SK-N-SH (cell line): ENCODE measurements around the gene WFDC9. TPM values are rescaled to one million over a fixed set of nuclear protein-coding genes. Genes with fewer than 3 reads are reported as not detected.

Experiments used
- CTCF ChIA-PET: fragments of 300-600, 350-600 bp; formaldehyde crosslinking; extraction: SDS; loops from one replicate; lab custom pipeline; 2021; lab: Yijun Ruan, JAX
- POLR2A ChIA-PET: fragments of 350-600 bp; sonication (Branson Sonifier 250); formaldehyde crosslinking; extraction: SDS; loops from one replicate; lab custom pipeline; 2020; ENCODE audit warnings: antibody characterized with exemption, inconsistent platforms; lab: Yijun Ruan, JAX
- DNase-seq: peaks from one replicate; pipeline ENCODE4 v3.0.0; 2012
- H2AFZ ChIP-seq: fragments of 200-600 bp; sonication (generic); 2 replicates; pipeline ENCODE4 v1.8.1; 2016; ENCODE audit warnings: antibody characterized with exemption, mild to moderate bottlenecking, low read depth
- H3F3A ChIP-seq: fragments of 200-600 bp; sonication (generic); replicated peaks from 2 replicates; pipeline ENCODE3; 2016; ENCODE audit warnings: antibody characterized with exemption, mild to moderate bottlenecking; ENCODE audit not compliant: insufficient read depth
- H3K27ac ChIP-seq, 2 experiments: fragments of 200-500 bp in 1 of 2; fragments of 200-600 bp in 1 of 2; sonication (Bioruptor generic) in 1 of 2; sonication (generic), shearing (Covaris generic) in 1 of 2; 2 replicates each; pipeline versions ENCODE4 v1.5.1 to v1.6.1; 2014 to 2016; ENCODE audit warnings: low read depth in 2 of 2, inconsistent platforms in 1 of 2, low read length in 1 of 2, mild to moderate bottlenecking in 1 of 2, mixed read lengths in 1 of 2
- H3K27me3 ChIP-seq: fragments of 200-600 bp; sonication (generic), shearing (Covaris generic); 2 replicates; pipeline ENCODE4 v1.6.1; 2016; ENCODE audit warnings: mixed run types; ENCODE audit not compliant: insufficient read depth
- H3K36me3 ChIP-seq, 2 experiments: fragments of 200-500 bp in 1 of 2; fragments of 200-600 bp in 1 of 2; sonication (Bioruptor generic) in 1 of 2; sonication (generic) in 1 of 2; replicated peaks in 1 of 2; 2 replicates each; pipeline versions ENCODE3 to v1.5.1; 2014 to 2016; ENCODE audit warnings: low read length in 1 of 2, mild to moderate bottlenecking in 1 of 2; ENCODE audit not compliant: insufficient read depth in 2 of 2, control insufficient read depth in 1 of 2
- H3K4me1 ChIP-seq, 2 experiments: fragments of 200-500 bp in 1 of 2; fragments of 200-600 bp in 1 of 2; sonication (Bioruptor generic) in 1 of 2; sonication (generic), shearing (Covaris generic) in 1 of 2; 2 replicates each; pipeline versions ENCODE4 v1.5.1 to v1.6.1; 2014 to 2016; ENCODE audit warnings: low read depth in 1 of 2, low read length in 1 of 2, mixed run types in 1 of 2; ENCODE audit not compliant: insufficient read depth in 2 of 2, control insufficient read depth in 1 of 2
- H3K4me2 ChIP-seq: fragments of 200-600 bp; sonication (generic), shearing (Covaris generic); 2 replicates; pipeline ENCODE4 v1.6.1; 2017; ENCODE audit warnings: mixed run types
- H3K4me3 ChIP-seq, 2 experiments: fragments of 200-500 bp in 1 of 2; fragments of 200-600 bp in 1 of 2; sonication (Bioruptor generic) in 1 of 2; sonication (generic), shearing (Covaris generic) in 1 of 2; 2 replicates each; pipeline versions ENCODE4 v1.5.1 to v1.8.1; 2014 to 2016; ENCODE audit warnings: low read depth in 2 of 2, inconsistent platforms in 1 of 2, low read length in 1 of 2, mild to moderate bottlenecking in 1 of 2, mixed read lengths in 1 of 2, moderate library complexity in 1 of 2
- H3K79me2 ChIP-seq: fragments of 200-600 bp; sonication (generic); 2 replicates; pipeline ENCODE4 v1.8.1; 2017; ENCODE audit warnings: mild to moderate bottlenecking; ENCODE audit not compliant: insufficient read depth
- H3K9ac ChIP-seq: fragments of 200-600 bp; sonication (generic); 2 replicates; pipeline ENCODE4 v1.6.1; 2017; ENCODE audit warnings: mixed run types
- H3K9me2 ChIP-seq: fragments of 200-600 bp; sonication (generic); 2 replicates; pipeline ENCODE4 v1.6.1; 2017; ENCODE audit warnings: mixed run types
- H3K9me3 ChIP-seq: fragments of 200-600 bp; sonication (generic); 2 replicates; pipeline ENCODE4 v1.6.1; 2017; ENCODE audit warnings: mixed run types, mild to moderate bottlenecking, moderate library complexity
- H4K20me1 ChIP-seq: fragments of 200-600 bp; sonication (generic); 2 replicates; pipeline ENCODE4 v1.6.1; 2017; ENCODE audit warnings: mild to moderate bottlenecking, mixed run types; ENCODE audit not compliant: insufficient read depth
- CHD2 ChIP-seq: fragments of 150-350 bp; IDR thresholded peaks from 2 replicates; pipeline ENCODE4 v1.6.1; 2018; ENCODE audit warnings: low read length; ENCODE audit not compliant: partially characterized antibody
- ELF1 ChIP-seq: IDR thresholded peaks from 2 replicates; pipeline ENCODE4 v1.4.0; 2012
- EP300 ChIP-seq, 2 experiments: IDR thresholded peaks; 2 replicates each; pipeline versions ENCODE4 v1.4.0 to v1.6.1; 2012; ENCODE audit warnings: borderline replicate concordance in 1 of 2, low read depth in 1 of 2, low read length in 1 of 2
- FOSL2 ChIP-seq: IDR thresholded peaks from 2 replicates; pipeline ENCODE4 v1.4.0; 2012; ENCODE audit warnings: low read depth, mild to moderate bottlenecking, moderate library complexity, borderline replicate concordance
- GATA2 ChIP-seq: sonication (generic); formaldehyde crosslinking; IDR thresholded peaks from 2 replicates; pipeline ENCODE4 v1.5.0; 2020; ENCODE audit warnings: mild to moderate bottlenecking, missing genetic modification reagents
- NFIC ChIP-seq: IDR thresholded peaks from 2 replicates; pipeline ENCODE4 v1.4.0; 2012; ENCODE audit warnings: borderline replicate concordance
- NRF1 ChIP-seq: IDR thresholded peaks from 2 replicates; pipeline ENCODE4 v1.6.1; 2012; ENCODE audit warnings: low read depth, mild to moderate bottlenecking, low read length
- PBX3 ChIP-seq: IDR thresholded peaks from 2 replicates; pipeline ENCODE4; 2012
- RAD21 ChIP-seq: IDR thresholded peaks from 2 replicates; pipeline ENCODE4 v1.6.1; 2012; ENCODE audit warnings: mild to moderate bottlenecking, low read length
- REST ChIP-seq: IDR thresholded peaks from 2 replicates; pipeline ENCODE4 v1.6.1; 2012; ENCODE audit warnings: mild to moderate bottlenecking, low read depth, low read length, moderate library complexity
- RFX5 ChIP-seq: IDR thresholded peaks from 2 replicates; pipeline ENCODE4 v1.6.1; 2012; ENCODE audit warnings: mild to moderate bottlenecking, improper control_type of control experiment, low read length
- WGBS: methylation state at CpG from one replicate; pipeline ENCODE4 v1.1.6; 2017; ENCODE audit warnings: low lambda C conversion rate; 5-methylcytosine and 5-hydroxymethylcytosine counted together
- polyA plus RNA-seq, 3 experiments: library from polyadenylated mRNA; depleted of rRNA; stranded (reverse); fragments of >200 nt; gene quantifications; 2 replicates each; pipeline ENCODE4 v1.2.3, GENCODE V29; 2012

Gene WFDC9
- polyA plus RNA-seq, 1 of the 3 experiments (the other 2 are of a cell fraction), result not detected

- WGBS, result 0% methylated on average over 2 of the region's 2 CpGs
- Histone ChIP-seq H2AFZ (no peak overlapping the region), H4K20me1 (no peaks in the 10 kb centered on the region), H3K9ac (no peak overlapping the region), H3K9me2 (no peaks in the 10 kb centered on the region), H3K27ac (no peak overlapping the region), H3K27me3 (peaks cover 6% of the 10 kb centered on the region; the same call in 1 of the 2 replicates), H3K9me3 (no peaks in the 10 kb centered on the region), H3K79me2 (no peaks in the 10 kb centered on the region), H3K36me3 (no peaks in the 10 kb centered on the region), H3K4me3 (no peak overlapping the region), H3F3A (no peaks in the 10 kb centered on the region), H3K4me2 (no peak overlapping the region), H3K4me1 (no peaks in the 10 kb centered on the region)
- CTCF ChIA-PET, result no interaction called here
- TF ChIP-seq RAD21 (no peak), RFX5 (no peak), NFIC (no peak)
- POLR2A ChIA-PET, result no interaction called here
- no peak for DNase-seq
Measured at GRCh38 chr20:45621593-45621992, 9.5 kb downstream of the WFDC9 start.

DNA sequence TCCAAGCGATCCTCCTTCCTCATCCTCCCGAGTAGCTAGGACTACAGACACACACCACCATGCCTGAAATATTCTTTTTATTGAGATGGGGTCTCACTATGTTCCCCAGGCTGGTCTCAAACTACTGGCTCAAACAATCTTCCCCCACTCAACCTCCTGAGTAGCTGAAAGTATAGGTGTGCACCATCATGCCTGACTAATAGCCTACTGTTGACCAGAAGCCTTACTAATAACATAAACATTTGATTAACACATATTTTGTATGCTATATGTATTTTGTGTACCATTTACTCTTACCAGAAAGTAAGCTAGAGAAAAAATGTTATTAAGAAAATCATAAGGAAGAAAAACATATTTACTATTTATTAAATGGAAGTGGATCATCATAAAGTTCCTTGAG is 13.5 kb downstream of the WFDC9 start:
- Histone ChIP-seq H3K4me1 (no peaks in the 10 kb centered on the region), H3K27me3 (peaks cover 6% of the 10 kb centered on the region; the same call in 1 of the 2 replicates), H4K20me1 (no peaks in the 10 kb centered on the region), H3K9me2 (no peaks in the 10 kb centered on the region), H3K4me2 (no peak overlapping the region), H3F3A (no peaks in the 10 kb centered on the region), H2AFZ (no peak overlapping the region), H3K9me3 (no peaks in the 10 kb centered on the region), H3K9ac (no peak overlapping the region), H3K27ac (no peak overlapping the region), H3K36me3 (no peaks in the 10 kb centered on the region), H3K79me2 (no peaks in the 10 kb centered on the region), H3K4me3 (no peak overlapping the region)
- CTCF ChIA-PET, result interaction anchor here (0.6 kb wide), 1 partner anchor 314 kb away, joined by 3 read pairs; no protein-coding TSS in a partner anchor
- DNase-seq, result no peak
- TF ChIP-seq EP300 (IDR thresholded peaks at IDR 0.05; ENCODE audit: borderline replicate concordance in 1 of 2, low read depth in 1 of 2, low read length in 1 of 2), result no peak
- no peak for TF ChIP-seq REST
- TF ChIP-seq RFX5, result no peak
- TF ChIP-seq PBX3, result no peak
- no peak for TF ChIP-seq CHD2
- TF ChIP-seq GATA2 (CRISPR knock-in tag), result no peak
- no peak for TF ChIP-seq FOSL2
- no peak for TF ChIP-seq NFIC
- TF ChIP-seq NRF1, result no peak
- no peak for TF ChIP-seq ELF1
- POLR2A ChIA-PET, result no interaction called here
- 6% methylated on average over 2 of the region's 2 CpGs for WGBS
